ENCODE results near the gene AKR1E2.

GRCh38 chr10:4819067-4819466, 6.9 kb upstream of the AKR1E2 start:
- TF ChIP-seq BCL11A (IDR thresholded peaks at IDR 0.05; ENCODE audit: low read depth, low read length) = no peak
- TF ChIP-seq SUPT20H (IDR thresholded peaks at IDR 0.05; ENCODE audit: borderline replicate concordance, control insufficient read depth, low read depth, low read length) = no peak
- TF ChIP-seq, protein P1, sequence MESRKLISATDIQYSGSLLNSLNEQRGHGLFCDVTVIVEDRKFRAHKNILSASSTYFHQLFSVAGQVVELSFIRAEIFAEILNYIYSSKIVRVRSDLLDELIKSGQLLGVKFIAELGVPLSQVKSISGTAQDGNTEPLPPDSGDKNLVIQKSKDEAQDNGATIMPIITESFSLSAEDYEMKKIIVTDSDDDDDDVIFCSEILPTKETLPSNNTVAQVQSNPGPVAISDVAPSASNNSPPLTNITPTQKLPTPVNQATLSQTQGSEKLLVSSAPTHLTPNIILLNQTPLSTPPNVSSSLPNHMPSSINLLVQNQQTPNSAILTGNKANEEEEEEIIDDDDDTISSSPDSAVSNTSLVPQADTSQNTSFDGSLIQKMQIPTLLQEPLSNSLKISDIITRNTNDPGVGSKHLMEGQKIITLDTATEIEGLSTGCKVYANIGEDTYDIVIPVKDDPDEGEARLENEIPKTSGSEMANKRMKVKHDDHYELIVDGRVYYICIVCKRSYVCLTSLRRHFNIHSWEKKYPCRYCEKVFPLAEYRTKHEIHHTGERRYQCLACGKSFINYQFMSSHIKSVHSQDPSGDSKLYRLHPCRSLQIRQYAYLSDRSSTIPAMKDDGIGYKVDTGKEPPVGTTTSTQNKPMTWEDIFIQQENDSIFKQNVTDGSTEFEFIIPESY (IDR thresholded peaks at IDR 0.05) = no peak
- no peak for TF ChIP-seq CEBPB (IDR thresholded peaks at IDR 0.05; ENCODE audit: borderline replicate concordance in 1 of 2, low read depth in 2 of 2, low read length in 2 of 2)
- no peak for TF ChIP-seq CBX5 (IDR thresholded peaks at IDR 0.05; ENCODE audit: low read depth)
- no peak for TF ChIP-seq CHD2 (IDR thresholded peaks at IDR 0.05; ENCODE audit: borderline replicate concordance, low read depth, low read length)
- TF ChIP-seq, protein P2, sequence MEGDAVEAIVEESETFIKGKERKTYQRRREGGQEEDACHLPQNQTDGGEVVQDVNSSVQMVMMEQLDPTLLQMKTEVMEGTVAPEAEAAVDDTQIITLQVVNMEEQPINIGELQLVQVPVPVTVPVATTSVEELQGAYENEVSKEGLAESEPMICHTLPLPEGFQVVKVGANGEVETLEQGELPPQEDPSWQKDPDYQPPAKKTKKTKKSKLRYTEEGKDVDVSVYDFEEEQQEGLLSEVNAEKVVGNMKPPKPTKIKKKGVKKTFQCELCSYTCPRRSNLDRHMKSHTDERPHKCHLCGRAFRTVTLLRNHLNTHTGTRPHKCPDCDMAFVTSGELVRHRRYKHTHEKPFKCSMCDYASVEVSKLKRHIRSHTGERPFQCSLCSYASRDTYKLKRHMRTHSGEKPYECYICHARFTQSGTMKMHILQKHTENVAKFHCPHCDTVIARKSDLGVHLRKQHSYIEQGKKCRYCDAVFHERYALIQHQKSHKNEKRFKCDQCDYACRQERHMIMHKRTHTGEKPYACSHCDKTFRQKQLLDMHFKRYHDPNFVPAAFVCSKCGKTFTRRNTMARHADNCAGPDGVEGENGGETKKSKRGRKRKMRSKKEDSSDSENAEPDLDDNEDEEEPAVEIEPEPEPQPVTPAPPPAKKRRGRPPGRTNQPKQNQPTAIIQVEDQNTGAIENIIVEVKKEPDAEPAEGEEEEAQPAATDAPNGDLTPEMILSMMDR (IDR thresholded peaks at IDR 0.05 in 2 of 3, conservative IDR thresholded peaks at IDR 0.05 in 1 of 3; ENCODE audit: control insufficient read depth in 2 of 3, extremely low read depth in 1 of 3, insufficient read depth in 1 of 3, low read depth in 3 of 3, low read length in 3 of 3) = no peak
- no peak for TF ChIP-seq BACH1 (IDR thresholded peaks at IDR 0.05; ENCODE audit: borderline replicate concordance)
- TF ChIP-seq, protein P3, sequence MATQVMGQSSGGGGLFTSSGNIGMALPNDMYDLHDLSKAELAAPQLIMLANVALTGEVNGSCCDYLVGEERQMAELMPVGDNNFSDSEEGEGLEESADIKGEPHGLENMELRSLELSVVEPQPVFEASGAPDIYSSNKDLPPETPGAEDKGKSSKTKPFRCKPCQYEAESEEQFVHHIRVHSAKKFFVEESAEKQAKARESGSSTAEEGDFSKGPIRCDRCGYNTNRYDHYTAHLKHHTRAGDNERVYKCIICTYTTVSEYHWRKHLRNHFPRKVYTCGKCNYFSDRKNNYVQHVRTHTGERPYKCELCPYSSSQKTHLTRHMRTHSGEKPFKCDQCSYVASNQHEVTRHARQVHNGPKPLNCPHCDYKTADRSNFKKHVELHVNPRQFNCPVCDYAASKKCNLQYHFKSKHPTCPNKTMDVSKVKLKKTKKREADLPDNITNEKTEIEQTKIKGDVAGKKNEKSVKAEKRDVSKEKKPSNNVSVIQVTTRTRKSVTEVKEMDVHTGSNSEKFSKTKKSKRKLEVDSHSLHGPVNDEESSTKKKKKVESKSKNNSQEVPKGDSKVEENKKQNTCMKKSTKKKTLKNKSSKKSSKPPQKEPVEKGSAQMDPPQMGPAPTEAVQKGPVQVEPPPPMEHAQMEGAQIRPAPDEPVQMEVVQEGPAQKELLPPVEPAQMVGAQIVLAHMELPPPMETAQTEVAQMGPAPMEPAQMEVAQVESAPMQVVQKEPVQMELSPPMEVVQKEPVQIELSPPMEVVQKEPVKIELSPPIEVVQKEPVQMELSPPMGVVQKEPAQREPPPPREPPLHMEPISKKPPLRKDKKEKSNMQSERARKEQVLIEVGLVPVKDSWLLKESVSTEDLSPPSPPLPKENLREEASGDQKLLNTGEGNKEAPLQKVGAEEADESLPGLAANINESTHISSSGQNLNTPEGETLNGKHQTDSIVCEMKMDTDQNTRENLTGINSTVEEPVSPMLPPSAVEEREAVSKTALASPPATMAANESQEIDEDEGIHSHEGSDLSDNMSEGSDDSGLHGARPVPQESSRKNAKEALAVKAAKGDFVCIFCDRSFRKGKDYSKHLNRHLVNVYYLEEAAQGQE (IDR thresholded peaks at IDR 0.05; ENCODE audit: low read depth, low read length) = no peak
- no peak for TF ChIP-seq ZNF274 (IDR thresholded peaks at IDR 0.05; ENCODE audit: insufficient read depth, insufficient read length)
- TF ChIP-seq ZNF384 (IDR thresholded peaks at IDR 0.05; ENCODE audit: borderline replicate concordance, low read depth, low read length) = no peak
- TF ChIP-seq FOXM1 (IDR thresholded peaks at IDR 0.05; ENCODE audit: low read depth, low read length) = no peak
- TF ChIP-seq YBX1 (IDR thresholded peaks at IDR 0.05) = no peak
- no peak for TF ChIP-seq POLR2A (IDR thresholded peaks at IDR 0.05; ENCODE audit: low read depth, low read length)

Data from GM12878 (cell line).